ENCODE data around the gene NPC1. TPM values are rescaled to one million over a fixed set of nuclear protein-coding genes. Genes with fewer than 3 reads are reported as not detected.
A peak's percentile ranks its signal among the peaks of the same experiment; 100 is the strongest.

Gene NPC1
- total and polyA plus RNA-seq, 5 donors from 2014 or later, result 17.4 to 86.9 (median 21.5) TPM

DNA sequence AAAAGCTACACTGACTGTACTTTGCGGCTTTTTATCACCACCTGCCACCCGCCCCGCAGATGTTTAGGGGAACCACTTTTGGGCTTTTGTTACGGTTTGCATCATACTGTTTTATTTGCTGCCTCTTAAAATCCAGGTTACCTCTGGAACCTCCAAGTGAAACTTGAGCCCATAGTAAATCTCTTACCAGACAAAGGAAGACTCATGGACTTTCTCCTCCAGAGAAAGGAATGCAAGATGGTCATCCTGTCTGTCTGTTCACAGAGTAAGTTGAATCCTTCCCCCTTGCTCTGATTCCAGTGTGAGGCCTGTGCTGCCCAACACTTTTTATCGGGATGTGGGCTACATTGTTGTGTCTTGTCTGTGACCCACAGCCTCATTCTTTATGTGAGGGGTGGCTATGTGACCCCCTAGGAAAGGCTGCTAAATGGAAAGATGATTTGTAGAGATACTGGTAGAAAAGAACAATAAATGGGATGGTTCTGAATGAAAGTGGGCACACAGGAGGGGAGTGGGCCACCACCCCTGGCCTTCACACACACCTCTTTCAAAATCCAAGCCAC, 59.7 kb downstream of the NPC1 start:
- DNase-seq, result no peak
- H3K27ac ChIP-seq (ENCODE audit: insufficient read depth, low read length, poor library complexity, severe bottlenecking), result no peak overlapping the region
- Mint-ChIP-seq H3K4me3 (no peak overlapping the region), H3K27me3 (no peaks in the 10 kb centered on the region), H3K9me3 (no peaks in the 10 kb centered on the region), H3K4me1 (peaks cover 0 to 5% (median 4%) of the 10 kb centered on the region in 4 donors), H3K27ac (peak overlapping the region in 2 of 3 donors; percentile 46 to 83), H3K36me3 (peaks cover 66% of the 10 kb centered on the region)
- no peak for ATAC-seq (ENCODE audit: low read depth in 2 of 2)
- H3K27me3 ChIP-seq (ENCODE audit: control insufficient read depth, insufficient read depth, low read length), result no peaks in the 10 kb centered on the region
- H3K4me3 ChIP-seq (ENCODE audit: low read depth, low read length), result no peak overlapping the region
- H3K4me1 ChIP-seq (ENCODE audit: control insufficient read depth, insufficient read depth, low read length, poor library complexity, severe bottlenecking), result no peaks in the 10 kb centered on the region
- peaks cover 94% of the 10 kb centered on the region for H3K36me3 ChIP-seq (ENCODE audit: control insufficient read depth, insufficient read depth, low read length)
- H3K9me3 ChIP-seq (ENCODE audit: control insufficient read depth in 2 of 2, low read length in 2 of 2), result no peaks in the 10 kb centered on the region

DNA sequence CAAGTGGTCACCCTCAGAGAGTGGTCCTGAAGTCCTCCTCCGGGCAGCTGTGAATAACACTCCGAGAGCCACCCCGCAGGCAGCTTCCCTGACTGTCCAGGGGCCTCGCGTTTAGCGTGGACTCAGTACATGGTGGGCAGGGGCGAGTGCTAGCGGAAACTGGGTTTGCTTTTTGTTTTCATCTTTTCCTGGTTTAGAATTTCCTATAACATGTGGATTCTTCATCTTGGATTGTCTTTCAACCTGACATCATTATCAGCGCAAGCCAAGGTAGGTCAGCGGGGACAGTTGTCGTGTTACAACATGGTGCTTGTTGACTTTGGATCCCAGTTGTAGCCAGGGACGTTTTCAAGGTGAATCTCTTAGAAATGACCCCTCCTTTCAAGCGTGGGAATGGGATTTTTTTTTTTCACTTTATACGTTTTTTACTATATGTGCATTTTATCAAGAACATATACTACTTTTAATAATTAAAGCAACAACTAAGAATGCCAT, 62.0 kb downstream of the NPC1 start:
- H3K4me3 Mint-ChIP-seq, result no peak overlapping the region
- Histone ChIP-seq H3K36me3 (ENCODE audit: control insufficient read depth, insufficient read depth, low read length) (peaks cover 92% of the 10 kb centered on the region), H3K27me3 (ENCODE audit: control insufficient read depth, insufficient read depth, low read length) (no peaks in the 10 kb centered on the region), H3K9me3 (ENCODE audit: control insufficient read depth in 2 of 2, low read length in 2 of 2) (no peaks in the 10 kb centered on the region), H3K4me1 (ENCODE audit: control insufficient read depth, insufficient read depth, low read length, poor library complexity, severe bottlenecking) (no peaks in the 10 kb centered on the region), H3K4me3 (ENCODE audit: low read depth, low read length) (no peak overlapping the region), H3K27ac (ENCODE audit: insufficient read depth, low read length, poor library complexity, severe bottlenecking) (no peak overlapping the region)
- no peak overlapping the region for H3K27ac Mint-ChIP-seq
- peaks cover 63% of the 10 kb centered on the region for H3K36me3 Mint-ChIP-seq
- no peak for DNase-seq
- H3K9me3 Mint-ChIP-seq, result no peaks in the 10 kb centered on the region
- no peak for ATAC-seq (ENCODE audit: low read depth in 2 of 2)
- H3K27me3 Mint-ChIP-seq, result no peaks in the 10 kb centered on the region
- H3K4me1 Mint-ChIP-seq, result peaks cover 0 to 6% (median 5%) of the 10 kb centered on the region in 4 donors

DNA sequence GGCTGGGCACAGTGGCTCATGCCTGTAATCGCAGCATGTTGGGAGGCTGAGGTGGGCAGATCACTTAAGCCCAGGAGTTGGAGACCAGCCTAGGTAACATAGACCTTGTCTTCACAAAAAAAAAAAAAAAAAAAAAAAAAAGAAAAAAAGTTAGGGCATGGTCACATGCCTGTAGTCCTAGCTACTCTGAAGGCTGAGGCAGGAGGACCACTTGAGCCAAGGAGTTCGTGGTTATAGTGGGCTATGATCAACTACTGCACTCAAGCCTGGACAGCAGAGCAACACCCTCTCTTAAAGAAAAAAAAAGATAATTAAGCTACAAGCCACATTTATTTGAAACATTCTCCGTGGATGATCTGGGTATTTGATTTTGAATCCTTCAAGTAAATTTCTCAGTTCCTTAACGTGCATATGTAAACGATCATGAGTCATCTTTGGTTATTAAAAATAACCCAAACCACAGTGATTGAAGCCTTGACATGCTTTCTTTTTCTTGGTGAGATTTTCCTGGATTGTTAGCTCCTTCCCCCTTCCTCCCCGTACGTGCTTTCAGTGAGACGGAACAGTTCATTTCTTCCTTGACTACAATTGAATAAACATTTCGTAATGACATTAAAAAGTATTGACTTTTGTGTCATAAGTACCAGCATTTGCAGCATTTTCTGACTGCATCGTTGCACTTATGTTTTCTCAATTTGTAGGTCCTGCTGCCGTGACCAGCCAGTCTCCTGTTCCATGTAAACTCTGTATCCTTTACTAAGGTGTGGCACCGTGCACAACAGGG, 62.7 kb downstream of the NPC1 start:
- peak overlapping the region in 1 of 3 donors; percentile 53 for H3K27ac Mint-ChIP-seq
- no peaks in the 10 kb centered on the region for H3K27me3 Mint-ChIP-seq
- peaks cover 59% of the 10 kb centered on the region for H3K36me3 Mint-ChIP-seq
- Histone ChIP-seq H3K4me1 (ENCODE audit: control insufficient read depth, insufficient read depth, low read length, poor library complexity, severe bottlenecking) (no peaks in the 10 kb centered on the region), H3K27me3 (ENCODE audit: control insufficient read depth, insufficient read depth, low read length) (no peaks in the 10 kb centered on the region), H3K9me3 (ENCODE audit: control insufficient read depth in 2 of 2, low read length in 2 of 2) (no peaks in the 10 kb centered on the region), H3K27ac (ENCODE audit: insufficient read depth, low read length, poor library complexity, severe bottlenecking) (no peak overlapping the region), H3K4me3 (ENCODE audit: low read depth, low read length) (no peak overlapping the region), H3K36me3 (ENCODE audit: control insufficient read depth, insufficient read depth, low read length) (peaks cover 92% of the 10 kb centered on the region)
- H3K4me1 Mint-ChIP-seq, result peaks cover 0 to 6% (median 5%) of the 10 kb centered on the region in 4 donors
- DNase-seq (no peak), ATAC-seq (ENCODE audit: low read depth in 2 of 2) (no peak)
- H3K4me3 Mint-ChIP-seq, result no peak overlapping the region
- no peaks in the 10 kb centered on the region for H3K9me3 Mint-ChIP-seq

DNA sequence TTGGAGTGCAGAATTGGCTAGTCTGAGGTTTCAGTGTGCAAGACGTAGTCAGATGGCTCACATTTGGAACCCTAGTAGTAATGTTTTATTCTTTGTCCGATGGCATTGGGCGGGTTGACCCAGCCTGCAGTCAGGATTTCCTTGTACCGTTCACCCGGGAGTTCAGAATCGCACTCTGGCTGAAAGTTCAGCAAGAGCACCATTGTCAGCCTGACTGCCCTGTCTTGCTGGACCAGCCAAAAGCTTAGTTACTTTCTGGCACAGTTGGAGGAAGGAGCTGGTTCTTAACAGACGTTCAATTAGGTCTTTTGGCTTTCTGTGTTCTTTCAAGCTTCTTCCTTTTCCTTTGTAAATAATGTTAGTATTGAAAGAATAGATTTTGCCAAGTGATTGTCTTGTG, 64.4 kb downstream of the NPC1 start:
- no peaks in the 10 kb centered on the region for H3K9me3 Mint-ChIP-seq
- no peaks in the 10 kb centered on the region for H3K9me3 ChIP-seq (ENCODE audit: control insufficient read depth in 2 of 2, low read length in 2 of 2)
- peaks cover 0 to 6% (median 5%) of the 10 kb centered on the region in 4 donors for H3K4me1 Mint-ChIP-seq
- no peaks in the 10 kb centered on the region for H3K27me3 ChIP-seq (ENCODE audit: control insufficient read depth, insufficient read depth, low read length)
- peaks cover 53% of the 10 kb centered on the region for H3K36me3 Mint-ChIP-seq
- no peaks in the 10 kb centered on the region for H3K4me1 ChIP-seq (ENCODE audit: control insufficient read depth, insufficient read depth, low read length, poor library complexity, severe bottlenecking)
- no peak overlapping the region for H3K4me3 ChIP-seq (ENCODE audit: low read depth, low read length)
- H3K27ac Mint-ChIP-seq, result peak overlapping the region in 2 of 3 donors; percentile 71 to 78
- H3K4me3 Mint-ChIP-seq, result no peak overlapping the region
- ATAC-seq (ENCODE audit: low read depth in 2 of 2) (no peak), DNase-seq (no peak)
- H3K36me3 ChIP-seq (ENCODE audit: control insufficient read depth, insufficient read depth, low read length), result peaks cover 89% of the 10 kb centered on the region
- no peak overlapping the region for H3K27ac ChIP-seq (ENCODE audit: insufficient read depth, low read length, poor library complexity, severe bottlenecking)
- no peaks in the 10 kb centered on the region for H3K27me3 Mint-ChIP-seq

DNA sequence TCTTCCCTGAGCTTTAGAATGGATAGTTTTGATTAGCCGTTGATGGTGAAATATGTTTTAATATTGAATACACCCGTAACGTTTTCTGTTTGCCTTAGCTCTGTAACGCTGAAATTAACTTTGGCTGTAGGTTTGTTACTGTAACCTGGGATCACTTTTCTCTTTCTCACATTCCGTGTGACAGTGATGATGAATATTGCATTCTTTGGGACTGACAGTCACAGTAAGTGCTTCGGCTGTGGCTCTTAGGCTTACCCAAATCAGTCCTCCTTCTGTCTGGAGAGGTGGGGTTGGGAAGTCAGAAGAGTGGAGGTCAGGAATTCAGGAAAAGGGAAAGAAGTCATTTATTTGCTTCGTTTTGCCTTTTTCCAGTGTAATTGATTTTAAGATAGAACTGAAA, 65.0 kb downstream of the NPC1 start:
- no peaks in the 10 kb centered on the region for H3K9me3 Mint-ChIP-seq
- Histone ChIP-seq H3K27me3 (ENCODE audit: control insufficient read depth, insufficient read depth, low read length) (no peaks in the 10 kb centered on the region), H3K27ac (ENCODE audit: insufficient read depth, low read length, poor library complexity, severe bottlenecking) (no peak overlapping the region), H3K4me3 (ENCODE audit: low read depth, low read length) (no peak overlapping the region), H3K9me3 (ENCODE audit: control insufficient read depth in 2 of 2, low read length in 2 of 2) (no peaks in the 10 kb centered on the region), H3K36me3 (ENCODE audit: control insufficient read depth, insufficient read depth, low read length) (peaks cover 88% of the 10 kb centered on the region), H3K4me1 (ENCODE audit: control insufficient read depth, insufficient read depth, low read length, poor library complexity, severe bottlenecking) (no peaks in the 10 kb centered on the region)
- DNase-seq (no peak), ATAC-seq (ENCODE audit: low read depth in 2 of 2) (no peak)
- no peak overlapping the region for H3K4me3 Mint-ChIP-seq
- H3K4me1 Mint-ChIP-seq, result peaks cover 0 to 6% (median 5%) of the 10 kb centered on the region in 4 donors
- peaks cover 50% of the 10 kb centered on the region for H3K36me3 Mint-ChIP-seq
- H3K27ac Mint-ChIP-seq, result peak overlapping the region in 1 of 3 donors; percentile 78
- H3K27me3 Mint-ChIP-seq, result no peaks in the 10 kb centered on the region

DNA sequence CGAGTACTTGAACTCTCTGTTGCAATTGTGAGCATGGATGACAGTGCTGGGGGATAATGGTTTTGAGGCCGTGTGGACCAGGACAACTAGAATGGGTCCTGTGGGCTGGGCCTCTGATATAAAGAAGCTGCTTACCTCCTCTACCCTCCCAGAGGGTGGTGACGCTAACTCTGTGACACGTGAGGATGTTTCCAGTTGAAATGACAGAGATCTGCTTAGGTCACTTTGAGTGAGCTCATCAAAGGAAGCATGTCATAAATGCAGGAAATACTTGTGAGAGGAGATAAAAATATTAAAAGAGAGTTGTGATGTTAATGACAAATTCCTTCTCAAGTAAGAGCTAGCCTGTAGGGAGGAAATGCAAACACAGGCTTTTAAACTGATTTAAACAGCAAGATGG, 66.6 kb downstream of the NPC1 start:
- Mint-ChIP-seq H3K9me3 (no peaks in the 10 kb centered on the region), H3K27me3 (no peaks in the 10 kb centered on the region), H3K4me3 (no peak overlapping the region), H3K4me1 (peaks cover 7 to 13% (median 10%) of the 10 kb centered on the region in 4 donors), H3K27ac (no peak overlapping the region), H3K36me3 (peaks cover 53% of the 10 kb centered on the region)
- no peaks in the 10 kb centered on the region for H3K4me1 ChIP-seq (ENCODE audit: control insufficient read depth, insufficient read depth, low read length, poor library complexity, severe bottlenecking)
- DNase-seq, result no peak
- no peak overlapping the region for H3K27ac ChIP-seq (ENCODE audit: insufficient read depth, low read length, poor library complexity, severe bottlenecking)
- no peak for ATAC-seq (ENCODE audit: low read depth in 2 of 2)
- peaks cover 85% of the 10 kb centered on the region for H3K36me3 ChIP-seq (ENCODE audit: control insufficient read depth, insufficient read depth, low read length)
- no peaks in the 10 kb centered on the region for H3K27me3 ChIP-seq (ENCODE audit: control insufficient read depth, insufficient read depth, low read length)
- H3K9me3 ChIP-seq (ENCODE audit: control insufficient read depth in 2 of 2, low read length in 2 of 2), result no peaks in the 10 kb centered on the region
- no peak overlapping the region for H3K4me3 ChIP-seq (ENCODE audit: low read depth, low read length)

DNA sequence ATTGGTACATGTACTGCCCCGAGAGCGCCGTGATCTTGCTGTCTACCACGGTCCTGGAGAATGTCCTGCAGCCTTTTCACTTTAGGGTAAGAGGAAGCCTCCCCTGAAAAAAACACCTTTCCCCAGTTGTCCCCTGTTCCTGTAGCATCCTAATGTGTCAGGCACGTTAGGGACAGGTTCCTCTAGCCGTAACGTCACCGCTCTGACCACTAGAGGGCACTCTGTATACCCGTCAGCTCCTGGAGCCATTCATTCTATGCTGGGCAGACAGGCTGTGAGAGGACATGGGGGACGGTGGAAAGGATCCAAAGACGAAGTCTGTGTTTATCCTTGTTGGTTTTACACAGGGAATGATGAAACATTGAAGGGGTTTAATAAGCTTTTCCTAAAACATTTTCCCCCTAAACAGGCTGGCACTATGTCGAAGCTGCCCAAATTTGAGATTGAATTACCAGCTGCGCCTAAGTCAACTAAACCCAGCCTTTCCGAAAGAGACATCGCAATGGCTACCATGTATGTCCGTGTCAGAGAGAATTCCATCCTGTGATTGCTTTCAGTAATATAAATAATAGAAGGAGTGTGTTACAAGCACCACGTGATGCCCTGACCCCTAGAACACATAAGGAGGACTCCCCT, 70.3 kb downstream of the NPC1 start:
- peak overlapping the region; percentile 27 for H3K27ac ChIP-seq (ENCODE audit: insufficient read depth, low read length, poor library complexity, severe bottlenecking)
- Mint-ChIP-seq H3K4me1 (peaks cover 13 to 23% (median 19%) of the 10 kb centered on the region in 4 donors), H3K36me3 (peaks cover 41% of the 10 kb centered on the region), H3K9me3 (no peaks in the 10 kb centered on the region), H3K27me3 (no peaks in the 10 kb centered on the region), H3K27ac (peak overlapping the region; percentile 40 to 90 (median 84)), H3K4me3 (no peak overlapping the region)
- no peaks in the 10 kb centered on the region for H3K4me1 ChIP-seq (ENCODE audit: control insufficient read depth, insufficient read depth, low read length, poor library complexity, severe bottlenecking)
- ATAC-seq (ENCODE audit: low read depth in 2 of 2), result peak; percentile 93 to 96
- H3K36me3 ChIP-seq (ENCODE audit: control insufficient read depth, insufficient read depth, low read length), result peaks cover 70% of the 10 kb centered on the region
- no peak overlapping the region for H3K4me3 ChIP-seq (ENCODE audit: low read depth, low read length)
- peak; percentile 58 to 82 (median 76) for DNase-seq
- H3K27me3 ChIP-seq (ENCODE audit: control insufficient read depth, insufficient read depth, low read length), result no peaks in the 10 kb centered on the region
- H3K9me3 ChIP-seq (ENCODE audit: control insufficient read depth in 2 of 2, low read length in 2 of 2), result no peaks in the 10 kb centered on the region

Data from CD4-positive, CD25-positive, alpha-beta regulatory T cell (primary cell).